ENCODE measurements around the gene KANSL1L. TPM values are rescaled to one million over a fixed set of nuclear protein-coding genes. Genes with fewer than 3 reads are reported as not detected.

Gene KANSL1L
- polyA plus RNA-seq, 2 of the 4 experiments (the other 2 are of a cell fraction): 1.0 to 2.7 TPM

- Histone ChIP-seq H3K4me2 (no peak overlapping the region), H3K9me3 (no peaks in the 10 kb centered on the region), H3K4me3 (no peak overlapping the region), H3K27ac (no peak overlapping the region), H3K4me1 (no peaks in the 10 kb centered on the region)
- ChIA-PET POLR2A (no interaction called here), CTCF (no interaction called here)
- FAIRE-seq (no peak), DNase-seq (ENCODE audit: low read depth in 1 of 2, low spot score in 1 of 2) (no peak), ATAC-seq (no peak)
- 5% methylated on average over 2 of the region's 2 CpGs for WGBS (ENCODE audit: missing lambda C conversion rate)
- no peak for TF ChIP-seq CBX2 (IDR thresholded peaks at IDR 0.05; ENCODE audit: borderline replicate concordance, low read depth)
- TF ChIP-seq RNF2 (IDR thresholded peaks at IDR 0.05; ENCODE audit: borderline replicate concordance, low read depth): no peak
- no peak for TF ChIP-seq FOXS1 (CRISPR knock-in tag; IDR thresholded peaks at IDR 0.05)
- no peak for TF ChIP-seq ZFP36 (IDR thresholded peaks at IDR 0.05; ENCODE audit: borderline replicate concordance, partially characterized antibody)
- no peak for TF ChIP-seq E2F6 (IDR thresholded peaks at IDR 0.05; ENCODE audit: borderline replicate concordance, low read depth)
- no peak for TF ChIP-seq ZNF302 (CRISPR knock-in tag; IDR thresholded peaks at IDR 0.05)
- TF ChIP-seq HOXB5 (CRISPR knock-in tag; IDR thresholded peaks at IDR 0.05): no peak
- TF ChIP-seq EP300 (IDR thresholded peaks at IDR 0.05): no peak
- TF ChIP-seq TP53 (CRISPR knock-in tag; IDR thresholded peaks at IDR 0.05): no peak
- no peak for TF ChIP-seq MAZ (IDR thresholded peaks at IDR 0.05; ENCODE audit: borderline replicate concordance, low read depth, low read length)
- TF ChIP-seq FOSB (CRISPR knock-in tag; IDR thresholded peaks at IDR 0.05): no peak
- TF ChIP-seq, protein P1, sequence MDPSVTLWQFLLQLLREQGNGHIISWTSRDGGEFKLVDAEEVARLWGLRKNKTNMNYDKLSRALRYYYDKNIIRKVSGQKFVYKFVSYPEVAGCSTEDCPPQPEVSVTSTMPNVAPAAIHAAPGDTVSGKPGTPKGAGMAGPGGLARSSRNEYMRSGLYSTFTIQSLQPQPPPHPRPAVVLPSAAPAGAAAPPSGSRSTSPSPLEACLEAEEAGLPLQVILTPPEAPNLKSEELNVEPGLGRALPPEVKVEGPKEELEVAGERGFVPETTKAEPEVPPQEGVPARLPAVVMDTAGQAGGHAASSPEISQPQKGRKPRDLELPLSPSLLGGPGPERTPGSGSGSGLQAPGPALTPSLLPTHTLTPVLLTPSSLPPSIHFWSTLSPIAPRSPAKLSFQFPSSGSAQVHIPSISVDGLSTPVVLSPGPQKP (IDR thresholded peaks at IDR 0.05; ENCODE audit: low read depth, low read length): no peak
- no peak for TF ChIP-seq MYC (IDR thresholded peaks at IDR 0.05; ENCODE audit: borderline replicate concordance, low read length)
- no peak for TF ChIP-seq TFCP2L1 (CRISPR knock-in tag; IDR thresholded peaks at IDR 0.05)
- TF ChIP-seq CBX8 (IDR thresholded peaks at IDR 0.05): no peak
- TF ChIP-seq ATOH8 (CRISPR knock-in tag; IDR thresholded peaks at IDR 0.05; ENCODE audit: low read depth): no peak
- TF ChIP-seq ESRRA (IDR thresholded peaks at IDR 0.05; ENCODE audit: borderline replicate concordance, low read length): no peak
- no peak for TF ChIP-seq KDM1A (IDR thresholded peaks at IDR 0.05; ENCODE audit: low read depth)
- no peak for TF ChIP-seq HOXB13 (CRISPR knock-in tag; IDR thresholded peaks at IDR 0.05; ENCODE audit: low read depth)
- TF ChIP-seq GATA3 (IDR thresholded peaks at IDR 0.05; ENCODE audit: borderline replicate concordance): no peak
Observed at GRCh38 chr2:209990838-209991237, 180.4 kb downstream of the KANSL1L start.

DNA sequence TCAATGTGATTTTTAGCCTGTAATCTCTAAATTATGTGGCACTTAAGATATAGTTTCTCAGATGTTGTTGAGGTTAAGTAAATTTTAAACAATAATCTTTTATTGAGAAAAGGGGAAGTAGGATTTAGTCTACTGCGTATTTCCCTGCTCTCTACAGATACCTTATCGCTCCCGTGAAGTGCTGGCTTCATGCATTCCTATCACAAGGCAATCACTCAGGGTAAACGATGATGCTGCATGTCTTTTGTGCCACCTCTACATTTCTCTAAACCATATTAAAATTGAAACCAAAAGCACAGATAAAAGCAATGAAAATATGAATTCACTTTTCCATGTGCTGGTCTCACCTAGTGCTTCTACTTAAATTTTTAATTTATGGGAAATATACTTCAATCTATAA, 183.2 kb downstream of the KANSL1L start:
- ChIA-PET CTCF (no interaction called here), POLR2A (no interaction called here)
- TF ChIP-seq EP300 (IDR thresholded peaks at IDR 0.05) (no peak), ZFP36 (IDR thresholded peaks at IDR 0.05; ENCODE audit: borderline replicate concordance, partially characterized antibody) (no peak)
- TF ChIP-seq, protein P2, sequence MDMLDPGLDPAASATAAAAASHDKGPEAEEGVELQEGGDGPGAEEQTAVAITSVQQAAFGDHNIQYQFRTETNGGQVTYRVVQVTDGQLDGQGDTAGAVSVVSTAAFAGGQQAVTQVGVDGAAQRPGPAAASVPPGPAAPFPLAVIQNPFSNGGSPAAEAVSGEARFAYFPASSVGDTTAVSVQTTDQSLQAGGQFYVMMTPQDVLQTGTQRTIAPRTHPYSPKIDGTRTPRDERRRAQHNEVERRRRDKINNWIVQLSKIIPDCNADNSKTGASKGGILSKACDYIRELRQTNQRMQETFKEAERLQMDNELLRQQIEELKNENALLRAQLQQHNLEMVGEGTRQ (IDR thresholded peaks at IDR 0.05): no peak
- TF ChIP-seq, protein P3, sequence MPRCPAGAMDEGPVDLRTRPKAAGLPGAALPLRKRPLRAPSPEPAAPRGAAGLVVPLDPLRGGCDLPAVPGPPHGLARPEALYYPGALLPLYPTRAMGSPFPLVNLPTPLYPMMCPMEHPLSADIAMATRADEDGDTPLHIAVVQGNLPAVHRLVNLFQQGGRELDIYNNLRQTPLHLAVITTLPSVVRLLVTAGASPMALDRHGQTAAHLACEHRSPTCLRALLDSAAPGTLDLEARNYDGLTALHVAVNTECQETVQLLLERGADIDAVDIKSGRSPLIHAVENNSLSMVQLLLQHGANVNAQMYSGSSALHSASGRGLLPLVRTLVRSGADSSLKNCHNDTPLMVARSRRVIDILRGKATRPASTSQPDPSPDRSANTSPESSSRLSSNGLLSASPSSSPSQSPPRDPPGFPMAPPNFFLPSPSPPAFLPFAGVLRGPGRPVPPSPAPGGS (IDR thresholded peaks at IDR 0.05): no peak
- no peak overlapping the region for H3K27ac ChIP-seq
- DNase-seq (ENCODE audit: low read depth in 1 of 2, low spot score in 1 of 2): no peak
- 58% methylated on average over 4 of the region's 4 CpGs for WGBS (ENCODE audit: missing lambda C conversion rate)
- no peaks in the 10 kb centered on the region for H3K9me3 ChIP-seq
- no peak overlapping the region for H3K4me3 ChIP-seq
- no peak for ATAC-seq
- no peak overlapping the region for H3K4me2 ChIP-seq
- no peaks in the 10 kb centered on the region for H3K4me1 ChIP-seq
- FAIRE-seq: no peak

Data from A549 (cell line).